GM19455 (cell line): Measurements from ENCODE around the gene INSR.

ENCODE experiments used
- ATAC-seq: cut with Tn5 transposase; IDR thresholded peaks from one replicate; pipeline ENCODE4 v1.9.1; 2021; ENCODE audit not compliant: unreplicated experiment

The INSR gene

GRCh38 chr19:7295912-7296536 is 1.8 kb upstream of the INSR start:
- no peak for ATAC-seq

GRCh38 chr19:7294558-7295212 is 471 bp upstream of the INSR start:
- no peak for ATAC-seq

- peak; percentile 11 for ATAC-seq
Measured at GRCh38 chr19:7292950-7293761, 1.1 kb downstream of the INSR start.

GRCh38 chr19:7292352-7292949 is 1.8 kb downstream of the INSR start:
- ATAC-seq, result no peak

- ATAC-seq, result no peak
Measured at GRCh38 chr19:7288977-7289376, 5.2 kb downstream of the INSR start.

GRCh38 chr19:7288131-7288530 is 6.1 kb downstream of the INSR start:
- no peak for ATAC-seq

- no peak for ATAC-seq
Measured at GRCh38 chr19:7287722-7288121, 6.5 kb downstream of the INSR start.

- ATAC-seq, result no peak
Measured at GRCh38 chr19:7280940-7281666, 13.1 kb downstream of the INSR start.

- no peak for ATAC-seq
Measured at GRCh38 chr19:7272856-7273578, 21.2 kb downstream of the INSR start.

- no peak for ATAC-seq
Measured at GRCh38 chr19:7268705-7269098, 25.5 kb downstream of the INSR start.

- no peak for ATAC-seq
Measured at GRCh38 chr19:7267792-7268704, 26.2 kb downstream of the INSR start.

- ATAC-seq, result no peak
Measured at GRCh38 chr19:7266832-7267231, 27.4 kb downstream of the INSR start.

- no peak for ATAC-seq
Measured at GRCh38 chr19:7265963-7266362, 28.3 kb downstream of the INSR start.

GRCh38 chr19:7264858-7265257 is 29.4 kb downstream of the INSR start:
- ATAC-seq, result no peak

- ATAC-seq, result no peak
Measured at GRCh38 chr19:7263521-7263920, 30.7 kb downstream of the INSR start.

GRCh38 chr19:7263066-7263465 is 31.1 kb downstream of the INSR start:
- ATAC-seq, result no peak

GRCh38 chr19:7262470-7262869 is 31.7 kb downstream of the INSR start:
- no peak for ATAC-seq

- ATAC-seq, result no peak
Measured at GRCh38 chr19:7260161-7260560, 34.1 kb downstream of the INSR start.

- ATAC-seq, result no peak
Measured at GRCh38 chr19:7258840-7259395, 35.3 kb downstream of the INSR start.
